Thyroid gland (tissue), 4 donors: Measurements from ENCODE around the gene PIGU.

Source experiments
- POLR2A ChIP-seq, 2 donors: fragments of 450-650 bp; IDR thresholded peaks; one replicate each; pipeline ENCODE4 v1.6.1; 2017; ENCODE audit warnings: antibody characterized with exemption in 2 of 2, mild to moderate bottlenecking in 2 of 2, moderate library complexity in 1 of 2
- TF ChIP-seq, protein P1 (sequence below), 6 experiments: fragments of 200-600 bp in 3 of 6; fragments of 450-650 bp in 3 of 6; sonication (generic) in 3 of 6; IDR thresholded peaks; one replicate each; pipeline ENCODE4 v1.5.1; 2016 to 2019; ENCODE audit warnings: antibody characterized with exemption in 6 of 6, mild to moderate bottlenecking in 2 of 6, inconsistent platforms in 1 of 6, moderate library complexity in 1 of 6

DNA sequence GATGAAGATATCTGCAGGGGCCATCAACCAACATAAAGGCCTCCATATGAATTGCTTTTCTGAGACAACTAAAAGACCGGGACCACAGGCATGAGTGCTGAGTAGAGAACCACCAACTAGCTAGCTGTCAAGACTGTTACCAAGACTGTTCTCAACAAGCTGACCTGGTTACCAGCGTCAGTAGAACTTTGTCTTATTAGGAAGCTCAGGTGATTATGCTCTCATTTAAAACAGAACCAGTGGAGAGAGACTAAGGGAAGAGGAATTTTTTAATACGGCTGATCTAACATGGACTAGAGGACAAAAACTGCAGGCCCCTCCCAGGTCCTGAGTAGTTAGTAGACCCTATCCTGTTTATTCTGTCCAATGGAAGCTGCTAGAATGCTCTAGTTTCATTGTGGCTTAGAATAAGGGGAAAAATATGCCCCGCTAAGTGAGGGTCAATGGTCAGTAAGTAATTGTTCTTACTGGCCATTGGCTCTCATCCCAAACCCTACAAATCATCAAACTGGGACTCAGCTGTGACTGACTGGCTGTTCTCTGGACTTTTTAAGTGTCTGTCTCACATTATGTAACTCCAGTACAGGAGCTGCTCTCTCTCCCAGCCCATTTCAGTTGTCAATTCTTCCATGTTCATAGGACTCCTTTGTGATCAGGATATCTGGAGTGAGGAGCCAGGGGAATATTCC lies 164.5 kb downstream of the PIGU start:
- TF ChIP-seq POLR2A (IDR thresholded peaks at IDR 0.05): peak in 1 of 2 donors; percentile 19
- TF ChIP-seq, protein P1, sequence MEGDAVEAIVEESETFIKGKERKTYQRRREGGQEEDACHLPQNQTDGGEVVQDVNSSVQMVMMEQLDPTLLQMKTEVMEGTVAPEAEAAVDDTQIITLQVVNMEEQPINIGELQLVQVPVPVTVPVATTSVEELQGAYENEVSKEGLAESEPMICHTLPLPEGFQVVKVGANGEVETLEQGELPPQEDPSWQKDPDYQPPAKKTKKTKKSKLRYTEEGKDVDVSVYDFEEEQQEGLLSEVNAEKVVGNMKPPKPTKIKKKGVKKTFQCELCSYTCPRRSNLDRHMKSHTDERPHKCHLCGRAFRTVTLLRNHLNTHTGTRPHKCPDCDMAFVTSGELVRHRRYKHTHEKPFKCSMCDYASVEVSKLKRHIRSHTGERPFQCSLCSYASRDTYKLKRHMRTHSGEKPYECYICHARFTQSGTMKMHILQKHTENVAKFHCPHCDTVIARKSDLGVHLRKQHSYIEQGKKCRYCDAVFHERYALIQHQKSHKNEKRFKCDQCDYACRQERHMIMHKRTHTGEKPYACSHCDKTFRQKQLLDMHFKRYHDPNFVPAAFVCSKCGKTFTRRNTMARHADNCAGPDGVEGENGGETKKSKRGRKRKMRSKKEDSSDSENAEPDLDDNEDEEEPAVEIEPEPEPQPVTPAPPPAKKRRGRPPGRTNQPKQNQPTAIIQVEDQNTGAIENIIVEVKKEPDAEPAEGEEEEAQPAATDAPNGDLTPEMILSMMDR (IDR thresholded peaks at IDR 0.05): no peak
